Parathyroid adenoma (tissue), 2 donors: ENCODE results near the gene DUSP15.
A peak's percentile ranks its signal among the peaks of the same experiment; 100 is the strongest.
"Not testable (repeated sequence)": the region's sequence is repeated elsewhere in the genome, so short reads cannot be mapped to it uniquely, and the experiment has no call there.

ENCODE experiments used
- H2AFZ ChIP-seq: fragments of 300-600 bp; sonication (generic); one replicate; pipeline ENCODE4 v1.7.0; 2017; ENCODE audit warnings: antibody characterized with exemption, mild to moderate bottlenecking
- H3K27ac ChIP-seq: fragments of 300-600 bp; sonication (generic); one replicate; pipeline ENCODE4 v1.7.0; 2017
- H3K27me3 ChIP-seq: fragments of 300-600 bp; sonication (generic); one replicate; pipeline ENCODE4 v1.7.0; 2017; ENCODE audit warnings: low read length; ENCODE audit not compliant: control insufficient read depth, insufficient read depth
- H3K36me3 ChIP-seq: fragments of 300-600 bp; sonication (generic); one replicate; pipeline ENCODE4 v1.7.0; 2017; ENCODE audit warnings: low read length; ENCODE audit not compliant: control insufficient read depth, insufficient read depth
- H3K4me1 ChIP-seq: fragments of 300-600 bp; sonication (generic); one replicate; pipeline ENCODE4 v1.7.0; 2017; ENCODE audit warnings: control low read depth
- H3K4me2 ChIP-seq: fragments of 300-600 bp; sonication (generic); one replicate; pipeline ENCODE4 v1.7.0; 2017; ENCODE audit warnings: low read length
- H3K4me3 ChIP-seq: fragments of 300-600 bp; sonication (generic); one replicate; pipeline ENCODE4 v1.7.0; 2017; ENCODE audit warnings: low read depth, low read length
- H3K79me2 ChIP-seq: fragments of 300-600 bp; sonication (generic); one replicate; pipeline ENCODE4 v1.7.0; 2017; ENCODE audit warnings: control low read depth
- H3K9ac ChIP-seq: fragments of 300-600 bp; sonication (generic); one replicate; pipeline ENCODE4 v1.7.0; 2017; ENCODE audit warnings: mild to moderate bottlenecking
- H3K9me3 ChIP-seq: fragments of 300-600 bp; sonication (generic); one replicate; pipeline ENCODE4 v1.7.0; 2017; ENCODE audit warnings: low read length; ENCODE audit not compliant: control insufficient read depth
- CTCF ChIP-seq: fragments of 300-600 bp; sonication (generic); IDR thresholded peaks from one replicate; pipeline ENCODE4 v1.7.0; 2017; ENCODE audit warnings: antibody characterized with exemption, mild to moderate bottlenecking
- donor health status: primary hyperparathyroidism.

The DUSP15 gene

GRCh38 chr20:31869942-31870725, at the start of gene DUSP15, which contains the start of gene TTLL9:
Gene DUSP15 (minus strand): TSS chr20:31870527. CDS start chr20:31870337, 190 bp downstream.
Gene TTLL9 (plus strand): TSS chr20:31870634. CDS start chr20:31871127, 493 bp downstream.
- H3K9me3 ChIP-seq: no peaks in the 10 kb centered on the region
- H2AFZ ChIP-seq: peak within 1 kb of the TSS; percentile 92
- no peaks in the 10 kb centered on the region for H3K36me3 ChIP-seq
- no peaks in the 10 kb centered on the region for H3K27me3 ChIP-seq
- H3K9ac ChIP-seq: peak within 1 kb of the TSS; percentile 94
- H3K4me1 ChIP-seq: peaks cover 24% of the 10 kb centered on the region
- peak within 1 kb of the TSS; percentile 71 for H3K4me3 ChIP-seq
- H3K79me2 ChIP-seq: peaks cover 17% of the 10 kb centered on the region
- H3K27ac ChIP-seq: peak within 1 kb of the TSS; percentile 92
- no peak for TF ChIP-seq CTCF
- peak within 1 kb of the TSS; percentile 90 for H3K4me2 ChIP-seq

GRCh38 chr20:31919410-31920155, 49.3 kb upstream of the DUSP15 start:
- H3K9me3 ChIP-seq: no peaks in the 10 kb centered on the region
- H3K27ac ChIP-seq: peak overlapping the region; percentile 97
- H2AFZ ChIP-seq: peak overlapping the region; percentile 67
- H3K4me1 ChIP-seq: peaks cover 57% of the 10 kb centered on the region
- H3K36me3 ChIP-seq: no peaks in the 10 kb centered on the region
- H3K27me3 ChIP-seq: no peaks in the 10 kb centered on the region
- no peak overlapping the region for H3K4me2 ChIP-seq
- no peaks in the 10 kb centered on the region for H3K79me2 ChIP-seq
- H3K9ac ChIP-seq: no peak overlapping the region
- no peak overlapping the region for H3K4me3 ChIP-seq
- TF ChIP-seq CTCF: no peak

- Histone ChIP-seq H3K4me2 (peak overlapping the region; percentile 34), H3K9ac (no peak overlapping the region), H3K4me1 (peaks cover 54% of the 10 kb centered on the region)
These were observed 48.3 kb upstream of the DUSP15 start for GRCh38 chr20:31918466-31919105.

GRCh38 chr20:31917962-31918412, 47.7 kb upstream of the DUSP15 start:
- H3K9me3 ChIP-seq, H3K36me3 ChIP-seq, H3K27me3 ChIP-seq, H3K9ac ChIP-seq, H3K79me2 ChIP-seq: not testable (repeated sequence)
- Histone ChIP-seq H2AFZ (peak overlapping the region; percentile 52), H3K4me3 (peak overlapping the region; percentile 17), H3K27ac (peak overlapping the region; percentile 97), H3K4me1 (peaks cover 53% of the 10 kb centered on the region), H3K4me2 (peak overlapping the region; percentile 34)

More at GRCh38 chr20:31918466-31919105, 48.3 kb upstream of the DUSP15 start:
- peak overlapping the region; percentile 52 for H2AFZ ChIP-seq
- no peaks in the 10 kb centered on the region for H3K36me3 ChIP-seq
- H3K9me3 ChIP-seq: no peaks in the 10 kb centered on the region
- TF ChIP-seq CTCF: no peak
- no peaks in the 10 kb centered on the region for H3K79me2 ChIP-seq
- no peak overlapping the region for H3K4me3 ChIP-seq
- H3K27ac ChIP-seq: peak overlapping the region; percentile 97
- H3K27me3 ChIP-seq: no peaks in the 10 kb centered on the region

- Histone ChIP-seq H3K79me2 (no peaks in the 10 kb centered on the region), H3K4me3 (no peak overlapping the region), H3K4me1 (peaks cover 53% of the 10 kb centered on the region), H3K36me3 (no peaks in the 10 kb centered on the region), H3K9ac (no peak overlapping the region), H3K27ac (peak overlapping the region; percentile 97), H3K9me3 (no peaks in the 10 kb centered on the region), H2AFZ (peak overlapping the region; percentile 71), H3K27me3 (no peaks in the 10 kb centered on the region), H3K4me2 (no peak overlapping the region)
- no peak for TF ChIP-seq CTCF
These were observed 46.4 kb upstream of the DUSP15 start for GRCh38 chr20:31916708-31917107.
